Breast epithelium (tissue), 3 donors: Measurements from ENCODE around the gene ZNF302.

Experiments used
- CTCF ChIP-seq, 3 donors: fragments of 450-650 bp; IDR thresholded peaks; one replicate each; pipeline ENCODE4 v1.5.1; 2016 to 2017; ENCODE audit warnings: antibody characterized with exemption in 3 of 3, mild to moderate bottlenecking in 3 of 3, moderate library complexity in 3 of 3
- POLR2A ChIP-seq: fragments of 450-650 bp; IDR thresholded peaks from one replicate; pipeline ENCODE4 v1.6.1; 2016; ENCODE audit warnings: antibody characterized with exemption, mild to moderate bottlenecking, moderate library complexity

GRCh38 chr19:34633802-34634201 lies 43.7 kb upstream of the ZNF302 start:
- TF ChIP-seq CTCF (IDR thresholded peaks at IDR 0.05) (no peak), POLR2A (no peak)
